Activated CD4-positive, alpha-beta T cell treated with anti-CD3 and anti-CD28 coated beads for 36 hours (primary cell): Measurements from ENCODE around the gene TARBP1. TPM values are rescaled to one million over a fixed set of nuclear protein-coding genes. Genes with fewer than 3 reads are reported as not detected.
"Not testable (repeated sequence)": the region's sequence is repeated elsewhere in the genome, so short reads cannot be mapped to it uniquely, and the experiment has no call there.

Experiments used
- ATAC-seq: fragments of 200-7000 bp; cut with Tn5 transposase; one replicate; pipeline ENCODE4 v1.10.0; 2021; ENCODE audit warnings: mild to moderate bottlenecking, moderate library complexity
- CTCF ChIA-PET: fragments of 350-600 bp; sonication (Branson Sonifier 250); formaldehyde crosslinking; loops from one replicate; lab custom pipeline; 2021; ENCODE audit warnings: antibody characterized with exemption; lab: Charles Lee
- POLR2A ChIA-PET: fragments of 350-600 bp; sonication (Branson Sonifier 250); formaldehyde crosslinking; loops from one replicate; lab custom pipeline; 2021; ENCODE audit warnings: antibody characterized with exemption, inconsistent platforms; lab: Charles Lee
- DNase-seq: peaks from one replicate; pipeline ENCODE4 v3.0.0-alpha.2; 2020
- H3K27ac Mint-ChIP-seq: one replicate; pipeline ENCODE4 v1.8.0; 2021; ENCODE audit warnings: mixed read lengths
- H3K27me3 Mint-ChIP-seq: one replicate; pipeline ENCODE4 v1.8.0; 2021; ENCODE audit warnings: mixed read lengths
- H3K36me3 Mint-ChIP-seq: one replicate; pipeline ENCODE4 v1.8.0; 2021; ENCODE audit warnings: low read depth, mixed read lengths
- H3K4me1 Mint-ChIP-seq: one replicate; pipeline ENCODE4 v1.8.0; 2021; ENCODE audit warnings: mixed read lengths
- H3K4me3 Mint-ChIP-seq: one replicate; pipeline ENCODE4 v1.8.0; 2021; ENCODE audit warnings: mild to moderate bottlenecking, moderate library complexity, mixed read lengths
- H3K9me3 Mint-ChIP-seq: one replicate; pipeline ENCODE4 v1.8.0; 2021; ENCODE audit warnings: low read depth, mixed read lengths
- intact Hi-C, 2 experiments: fragments of 100-400 bp; cut with DNase I in 1 of 2; cut with micrococcal nuclease in 1 of 2; formaldehyde crosslinking; loops; one replicate each; pipeline versions ENCODE4 v1.14.2 to v1.15.1; 2022 to 2024; cut with DNase I, micrococcal nuclease
- total RNA-seq, 2 experiments: library from RNA; stranded (reverse); gene quantifications; one replicate each; pipeline ENCODE4 v1.2.3, GENCODE V29; 2021

TARBP1 gene
- total RNA-seq, 2 experiments from 2014 or later: 37.7 to 41.5 TPM

- ChIA-PET POLR2A (no interaction called here), CTCF (interaction anchor here (0.6 kb wide), 1 partner anchor 153 kb away, joined by 3 read pairs; no protein-coding TSS in a partner anchor)
- H3K4me1 Mint-ChIP-seq: peaks cover 35% of the 10 kb centered on the region
- H3K27me3 Mint-ChIP-seq: no peaks in the 10 kb centered on the region
- DNase-seq (no peak), ATAC-seq (no peak)
- peaks cover 9% of the 10 kb centered on the region for H3K36me3 Mint-ChIP-seq
- no peak overlapping the region for H3K27ac Mint-ChIP-seq
- no peak overlapping the region for H3K4me3 Mint-ChIP-seq
- intact Hi-C loops: loop anchor here (5.0 to 10.0 kb wide), 4 partner anchors 42 to 1415 kb away; partner anchors contain the start of genes NTPCR (in 1 of the 2) and TARBP1 (in 1 of the 2)
- H3K9me3 Mint-ChIP-seq: no peaks in the 10 kb centered on the region
These were observed 109.2 kb downstream of the TARBP1 start for GRCh38 chr1:234369784-234370183.

GRCh38 chr1:234369033-234369430 is 109.9 kb downstream of the TARBP1 start:
- CTCF ChIA-PET: no interaction called here
- peaks cover 29% of the 10 kb centered on the region for H3K4me1 Mint-ChIP-seq
- intact Hi-C loops: no loop called here
- H3K4me3 Mint-ChIP-seq: no peak overlapping the region
- H3K27ac Mint-ChIP-seq: no peak overlapping the region
- POLR2A ChIA-PET: no interaction called here
- DNase-seq (no peak), ATAC-seq (no peak)
- H3K27me3 Mint-ChIP-seq: no peaks in the 10 kb centered on the region
- H3K9me3 Mint-ChIP-seq: no peaks in the 10 kb centered on the region
- peaks cover 5% of the 10 kb centered on the region for H3K36me3 Mint-ChIP-seq

GRCh38 chr1:234368320-234369032 is 110.5 kb downstream of the TARBP1 start:
- no peaks in the 10 kb centered on the region for H3K9me3 Mint-ChIP-seq
- ChIA-PET CTCF (interaction anchor here (1.0 kb wide), 1 partner anchor 58 kb away, joined by 4 read pairs; no protein-coding TSS in a partner anchor), POLR2A (no interaction called here)
- peaks cover 4% of the 10 kb centered on the region for H3K36me3 Mint-ChIP-seq
- peak overlapping the region; percentile 26 for H3K27ac Mint-ChIP-seq
- intact Hi-C loops: no loop called here
- H3K4me3 Mint-ChIP-seq: peak overlapping the region; percentile 3
- DNase-seq: peak; percentile 54
- peak; percentile 34 for ATAC-seq
- H3K27me3 Mint-ChIP-seq: no peaks in the 10 kb centered on the region
- peaks cover 29% of the 10 kb centered on the region for H3K4me1 Mint-ChIP-seq

- H3K4me1 Mint-ChIP-seq: no peaks in the 10 kb centered on the region
- H3K27ac Mint-ChIP-seq: no peak overlapping the region
- ChIA-PET POLR2A (no interaction called here), CTCF (no interaction called here)
- no peaks in the 10 kb centered on the region for H3K36me3 Mint-ChIP-seq
- intact Hi-C loops: no loop called here
- H3K9me3 Mint-ChIP-seq: no peaks in the 10 kb centered on the region
- DNase-seq: no peak
- H3K4me3 Mint-ChIP-seq: no peak overlapping the region
- no peaks in the 10 kb centered on the region for H3K27me3 Mint-ChIP-seq
- ATAC-seq: no peak
These were observed 116.4 kb downstream of the TARBP1 start for GRCh38 chr1:234362558-234362957.

- intact Hi-C loops: no loop called here
- Mint-ChIP-seq H3K9me3 (no peaks in the 10 kb centered on the region), H3K27ac (no peak overlapping the region), H3K4me1 (no peaks in the 10 kb centered on the region), H3K27me3 (no peaks in the 10 kb centered on the region), H3K36me3 (no peaks in the 10 kb centered on the region), H3K4me3 (no peak overlapping the region)
- no peak for DNase-seq
- CTCF ChIA-PET: interaction anchor here (0.7 to 1.2 kb wide), 3 partner anchors 10 to 32 kb away, joined by 3 to 4 read pairs (median 3); no protein-coding TSS in a partner anchor
- no peak for ATAC-seq
- POLR2A ChIA-PET: interaction anchor here (0.6 kb wide), 1 partner anchor 370 kb away, joined by 4 read pairs; no protein-coding TSS in a partner anchor
These were observed 117.8 kb downstream of the TARBP1 start for GRCh38 chr1:234361102-234361603.

- CTCF ChIA-PET: interaction anchor here (0.8 to 1.6 kb wide), 3 partner anchors 9 to 97 kb away, joined by 3 to 4 read pairs (median 3); no protein-coding TSS in a partner anchor
- H3K9me3 Mint-ChIP-seq: no peaks in the 10 kb centered on the region
- ATAC-seq (no peak), DNase-seq (no peak)
- intact Hi-C loops: no loop called here
- no peaks in the 10 kb centered on the region for H3K27me3 Mint-ChIP-seq
- H3K4me1 Mint-ChIP-seq: no peaks in the 10 kb centered on the region
- POLR2A ChIA-PET: no interaction called here
- H3K4me3 Mint-ChIP-seq: peak overlapping the region; percentile 56
- peak overlapping the region; percentile 4 for H3K27ac Mint-ChIP-seq
- H3K36me3 Mint-ChIP-seq: no peaks in the 10 kb centered on the region
These were observed 121.1 kb downstream of the TARBP1 start for GRCh38 chr1:234357831-234358230.

GRCh38 chr1:234356615-234357269 is 122.2 kb downstream of the TARBP1 start:
- ATAC-seq: peak; percentile 33
- H3K27me3 Mint-ChIP-seq, H3K9me3 Mint-ChIP-seq, intact Hi-C loops, H3K4me1 Mint-ChIP-seq, H3K36me3 Mint-ChIP-seq, POLR2A ChIA-PET: not testable (repeated sequence)
- peak; percentile 42 for DNase-seq
- H3K27ac Mint-ChIP-seq: peak overlapping the region; percentile 51
- CTCF ChIA-PET: interaction anchor here (0.7 to 1.6 kb wide), 3 partner anchors 8 to 201 kb away, joined by 3 to 4 read pairs (median 3); no protein-coding TSS in a partner anchor
- H3K4me3 Mint-ChIP-seq: peak overlapping the region; percentile 68

- peak overlapping the region; percentile 51 for H3K27ac Mint-ChIP-seq
- ChIA-PET CTCF (no interaction called here), POLR2A (no interaction called here)
- no peak for DNase-seq
- no peak overlapping the region for H3K4me3 Mint-ChIP-seq
- no peaks in the 10 kb centered on the region for H3K4me1 Mint-ChIP-seq
- ATAC-seq: peak; percentile 68
- H3K9me3 Mint-ChIP-seq: no peaks in the 10 kb centered on the region
- no peaks in the 10 kb centered on the region for H3K27me3 Mint-ChIP-seq
- no peaks in the 10 kb centered on the region for H3K36me3 Mint-ChIP-seq
- intact Hi-C loops: no loop called here
These were observed 123.0 kb downstream of the TARBP1 start for GRCh38 chr1:234355782-234356510.

GRCh38 chr1:234348964-234349363 is 130.0 kb downstream of the TARBP1 start:
- Mint-ChIP-seq H3K4me3 (no peak overlapping the region), H3K9me3 (no peaks in the 10 kb centered on the region), H3K36me3 (no peaks in the 10 kb centered on the region), H3K27ac (no peak overlapping the region), H3K4me1 (no peaks in the 10 kb centered on the region), H3K27me3 (peaks cover 5% of the 10 kb centered on the region)
- intact Hi-C loops: no loop called here
- ChIA-PET CTCF (interaction anchor here (0.7 to 1.0 kb wide), 2 partner anchors 9 to 22 kb away, joined by 3 read pairs; no protein-coding TSS in a partner anchor), POLR2A (no interaction called here)
- no peak for ATAC-seq
- DNase-seq: no peak

GRCh38 chr1:234345237-234345636 is 133.7 kb downstream of the TARBP1 start:
- ATAC-seq (no peak), DNase-seq (no peak)
- no peak overlapping the region for H3K4me3 Mint-ChIP-seq
- ChIA-PET POLR2A (no interaction called here), CTCF (interaction anchor here (1.2 to 1.3 kb wide), 2 partner anchors 19 to 35 kb away, joined by 3 read pairs; no protein-coding TSS in a partner anchor)
- H3K36me3 Mint-ChIP-seq: no peaks in the 10 kb centered on the region
- H3K27ac Mint-ChIP-seq: no peak overlapping the region
- intact Hi-C loops: no loop called here
- peaks cover 8% of the 10 kb centered on the region for H3K27me3 Mint-ChIP-seq
- peaks cover 4% of the 10 kb centered on the region for H3K9me3 Mint-ChIP-seq
- H3K4me1 Mint-ChIP-seq: no peaks in the 10 kb centered on the region

GRCh38 chr1:234342774-234343173 is 136.2 kb downstream of the TARBP1 start:
- H3K27ac Mint-ChIP-seq: no peak overlapping the region
- ChIA-PET CTCF (interaction anchor here (1.3 kb wide), 1 partner anchor 16 kb away, joined by 5 read pairs; no protein-coding TSS in a partner anchor), POLR2A (no interaction called here)
- no peak for ATAC-seq
- H3K36me3 Mint-ChIP-seq: no peaks in the 10 kb centered on the region
- no peak for DNase-seq
- H3K27me3 Mint-ChIP-seq: peaks cover 3% of the 10 kb centered on the region
- H3K9me3 Mint-ChIP-seq: peaks cover 6% of the 10 kb centered on the region
- no peak overlapping the region for H3K4me3 Mint-ChIP-seq
- H3K4me1 Mint-ChIP-seq: no peaks in the 10 kb centered on the region
- intact Hi-C loops: no loop called here
